CD4-positive, alpha-beta T cell treated with Interleukin-17A for 4 hours (primary cell): ENCODE data around the gene FAM180A.
"Not testable (repeated sequence)": the region's sequence is repeated elsewhere in the genome, so short reads cannot be mapped to it uniquely, and the experiment has no call there.

ENCODE experiments used
- DNase-seq: peaks from one replicate; pipeline ENCODE4 v3.0.0-alpha.2; 2020; ENCODE audit warnings: mixed read lengths

Gene FAM180A

DNA sequence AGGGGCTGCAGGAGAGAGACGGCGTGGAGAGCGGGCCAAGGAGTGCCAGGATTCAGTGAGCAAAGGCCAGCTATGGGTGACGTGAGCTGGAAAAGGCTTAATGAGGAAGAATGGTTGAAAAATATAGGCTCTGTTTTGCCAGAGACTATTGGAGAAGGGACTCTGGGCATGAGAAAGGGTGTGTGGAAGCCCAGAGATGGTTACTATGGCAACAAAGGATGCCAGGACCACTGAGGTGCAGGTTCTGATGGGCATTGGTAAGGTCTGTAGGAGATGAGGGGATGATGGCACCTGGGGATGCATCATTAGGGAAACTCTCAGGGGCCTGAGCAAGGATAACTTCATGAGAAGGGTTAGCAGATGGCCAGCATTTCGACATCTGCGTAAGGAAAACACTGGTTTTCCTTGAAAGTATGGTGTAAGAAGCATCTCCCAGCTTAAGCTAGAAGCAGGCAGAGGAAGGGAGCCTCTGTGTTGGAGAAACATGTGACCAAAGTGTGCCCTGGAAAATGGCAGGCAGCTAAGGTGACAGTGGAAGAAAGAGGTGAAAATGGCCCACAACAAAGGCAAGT, 21.6 kb upstream of the FAM180A start:
- DNase-seq, result no peak

DNA sequence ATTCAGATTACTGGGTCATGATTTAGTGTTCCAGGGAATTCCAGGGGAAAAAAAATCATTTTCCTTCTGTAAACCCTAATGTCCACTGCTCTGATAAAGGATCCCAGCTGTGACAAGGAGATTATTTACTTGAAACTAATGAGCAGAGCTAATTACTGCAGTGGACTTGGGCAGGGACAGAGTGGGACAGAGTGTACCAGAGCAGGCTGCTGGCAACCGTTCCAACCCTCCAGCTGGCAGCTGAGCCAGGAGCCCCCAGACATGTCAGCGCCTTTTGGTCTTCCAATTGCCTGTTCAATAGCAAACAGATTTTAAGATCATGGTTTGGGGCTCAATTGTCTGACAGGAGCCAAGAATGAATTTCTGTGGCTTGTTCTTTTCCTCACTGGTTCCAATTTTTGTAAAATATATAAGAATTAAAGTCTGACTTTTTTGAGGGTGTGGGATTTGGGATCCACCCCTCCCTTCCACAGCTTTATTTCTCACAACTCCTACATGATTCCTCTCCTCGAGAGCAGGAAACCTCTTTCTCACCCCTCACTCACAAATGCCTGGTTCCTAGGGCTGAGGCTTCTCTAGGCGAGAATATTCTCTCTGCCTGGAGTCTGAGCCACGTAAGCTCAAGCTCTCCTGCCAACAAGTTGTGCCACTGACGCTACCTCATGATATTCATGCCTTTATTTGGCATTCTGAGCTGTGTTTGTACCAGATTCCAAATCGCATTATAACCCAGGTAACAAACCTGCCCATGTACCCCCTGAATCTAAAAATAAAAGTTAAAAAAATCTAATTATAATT, 20.6 kb upstream of the FAM180A start:
- DNase-seq, result no peak

DNA sequence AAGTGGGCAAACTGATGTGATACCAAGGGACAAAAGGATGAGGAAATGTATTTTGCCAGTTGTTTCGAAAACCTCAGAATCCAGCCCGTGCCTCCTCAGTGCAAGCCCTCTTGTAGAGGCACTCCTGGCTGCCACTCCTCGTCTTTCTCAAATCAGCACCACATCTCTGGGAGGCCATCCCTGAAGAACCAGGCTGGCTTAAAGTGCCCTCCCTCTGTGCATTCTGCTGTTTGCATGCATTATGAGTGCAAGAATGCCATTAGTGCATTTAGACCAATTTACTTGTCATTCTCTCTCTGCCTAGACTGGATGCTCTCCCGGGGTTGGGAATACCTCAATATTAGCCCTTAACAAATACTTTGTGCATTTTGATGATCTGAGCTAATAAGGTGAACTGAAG, 19.9 kb upstream of the FAM180A start:
- DNase-seq, result no peak

DNA sequence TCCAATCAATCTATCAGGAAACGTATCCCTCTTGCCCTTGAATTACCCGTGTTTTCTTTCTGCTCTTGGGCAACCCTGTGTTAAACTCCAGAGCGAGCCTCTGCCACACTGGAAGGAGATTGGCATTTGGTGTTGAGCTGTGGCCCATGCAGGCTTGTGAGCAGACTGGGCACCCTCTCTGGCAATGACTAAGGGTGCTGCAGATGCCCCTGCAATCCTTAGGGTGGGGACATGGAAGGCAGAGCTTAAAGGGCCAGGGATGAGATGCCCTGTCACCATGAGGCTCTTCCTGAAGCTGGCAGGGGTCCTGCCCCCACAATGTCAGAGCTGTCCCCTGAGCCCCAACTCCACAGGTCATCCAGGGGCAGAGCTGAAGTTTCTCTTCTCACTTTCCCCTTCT, 19.5 kb upstream of the FAM180A start:
- no peak for DNase-seq

DNA sequence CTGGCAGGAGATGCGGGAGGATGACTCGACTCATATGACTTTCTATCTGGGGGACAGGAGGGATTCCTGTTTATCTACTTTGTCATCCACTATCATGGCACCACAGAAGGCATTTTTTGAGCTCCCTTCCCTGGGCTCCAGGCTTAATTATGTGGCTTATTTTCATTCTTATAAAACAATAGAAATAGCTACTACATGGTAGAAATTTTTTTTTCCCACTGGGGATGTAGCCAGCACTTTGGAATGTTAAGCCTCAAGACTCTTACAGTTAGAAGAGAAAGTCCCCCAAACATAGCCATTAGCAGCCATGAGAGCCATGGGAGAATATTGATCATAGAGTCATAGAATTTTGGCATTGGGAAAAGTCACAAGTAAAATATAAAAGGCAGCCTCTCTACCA, 14.6 kb upstream of the FAM180A start:
- DNase-seq, result no peak

DNA sequence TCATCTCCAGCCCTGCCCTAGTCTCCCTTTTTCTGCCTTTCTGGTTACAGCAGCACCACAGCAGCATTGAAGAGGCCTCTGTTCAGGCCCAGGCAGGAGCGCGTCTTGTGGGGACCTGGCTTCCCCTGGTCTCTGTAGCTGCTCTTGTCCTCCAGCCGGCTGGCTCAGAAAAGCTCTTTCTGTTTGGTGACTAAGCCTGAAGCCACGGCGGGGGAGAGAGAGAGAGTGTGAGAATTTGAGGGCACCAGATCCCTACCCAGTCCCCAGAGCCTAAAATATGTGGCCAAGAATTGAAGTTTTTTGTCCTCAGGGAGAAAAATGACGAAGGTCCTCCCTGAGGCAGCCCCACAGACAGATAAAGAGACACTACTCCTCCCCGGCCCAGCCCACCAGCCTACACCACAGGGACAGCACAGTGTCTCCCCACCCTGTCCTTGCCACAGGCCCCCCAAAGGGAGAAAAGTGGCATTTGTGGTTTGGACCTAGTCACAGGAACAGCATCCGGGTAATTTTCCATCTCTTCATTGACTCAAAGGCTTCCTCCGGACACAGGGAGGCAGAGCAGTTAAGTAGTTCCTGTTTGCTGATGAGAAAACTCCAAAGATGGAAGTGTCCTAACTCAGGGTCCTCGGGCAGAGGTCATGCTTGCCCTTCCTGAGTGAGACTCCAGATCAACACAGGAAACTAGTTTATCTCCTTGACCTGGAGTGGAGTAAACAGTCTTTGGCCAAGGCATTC, 13.3 kb upstream of the FAM180A start:
- no peak for DNase-seq

DNA sequence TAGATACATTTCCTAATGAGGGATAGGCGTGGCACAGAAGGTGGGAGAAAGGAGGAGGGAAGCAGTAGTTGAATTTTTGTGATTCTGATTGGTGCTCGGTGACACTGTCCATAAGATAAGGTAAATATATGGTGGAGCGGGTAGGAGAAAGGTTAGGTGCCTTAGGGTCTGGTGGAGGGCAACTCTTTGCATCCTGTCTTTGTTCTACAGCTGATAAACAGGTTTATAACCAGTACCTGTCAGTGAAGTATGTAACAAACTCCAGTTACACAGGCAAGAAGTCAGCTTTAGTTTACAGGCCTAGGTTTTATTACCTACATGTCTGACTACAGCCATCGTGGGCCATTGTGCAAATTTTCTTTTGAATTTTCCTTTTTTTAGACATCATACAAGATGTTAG, 10.9 kb upstream of the FAM180A start:
- no peak for DNase-seq

DNA sequence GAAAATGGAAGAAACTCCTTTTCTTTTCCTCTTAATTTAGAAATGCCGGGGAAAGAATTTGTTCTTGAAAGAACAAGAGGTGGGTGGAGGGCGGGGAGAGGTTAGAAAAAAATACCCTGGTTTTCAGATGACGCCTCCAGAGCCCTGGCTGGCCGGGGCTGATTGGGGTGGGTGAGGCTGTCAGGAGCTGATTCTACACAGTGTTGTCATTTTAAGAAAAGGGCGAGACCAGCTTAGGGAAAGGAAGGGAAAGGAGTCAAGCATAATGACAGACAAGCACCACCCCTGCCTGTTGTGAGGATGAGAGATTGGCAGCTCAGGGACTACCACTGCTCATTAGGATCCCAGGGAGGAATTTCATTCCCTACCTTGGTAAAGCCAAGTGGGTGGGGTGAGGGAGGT, 9.9 kb upstream of the FAM180A start:
- no peak for DNase-seq

DNA sequence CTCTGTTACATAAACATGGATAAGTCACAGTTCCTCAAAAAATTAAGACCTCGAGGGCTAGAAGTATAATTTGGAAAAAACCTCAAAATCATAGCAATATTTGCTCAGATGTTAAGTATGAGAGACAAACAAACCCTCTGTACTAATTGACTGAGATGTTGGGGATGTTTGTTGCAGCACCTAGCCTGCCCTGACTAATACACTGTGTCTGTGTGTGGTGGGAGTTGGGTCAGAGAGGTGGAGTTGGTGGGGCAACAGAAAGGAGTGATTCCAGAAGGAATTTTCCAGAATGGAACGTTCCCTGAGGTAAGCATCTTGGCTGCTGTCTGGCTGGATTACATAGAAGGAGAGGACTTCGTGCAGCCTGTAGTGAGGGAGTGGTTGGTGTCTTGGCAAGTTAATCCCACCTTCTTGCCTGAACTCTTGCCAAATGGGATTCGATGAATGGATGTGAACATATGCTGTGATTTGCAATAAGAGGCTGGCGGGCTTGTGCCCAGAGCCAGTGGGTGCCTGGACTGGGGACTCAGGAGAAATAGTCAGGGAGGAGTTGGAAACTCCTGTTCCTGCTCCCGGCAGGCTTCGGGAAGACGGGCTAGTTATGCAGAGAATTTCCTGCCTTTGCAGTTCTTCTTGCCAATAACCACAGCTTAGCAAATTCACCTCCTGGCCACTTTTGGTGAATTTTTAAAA, 9.3 kb upstream of the FAM180A start:
- no peak for DNase-seq

DNA sequence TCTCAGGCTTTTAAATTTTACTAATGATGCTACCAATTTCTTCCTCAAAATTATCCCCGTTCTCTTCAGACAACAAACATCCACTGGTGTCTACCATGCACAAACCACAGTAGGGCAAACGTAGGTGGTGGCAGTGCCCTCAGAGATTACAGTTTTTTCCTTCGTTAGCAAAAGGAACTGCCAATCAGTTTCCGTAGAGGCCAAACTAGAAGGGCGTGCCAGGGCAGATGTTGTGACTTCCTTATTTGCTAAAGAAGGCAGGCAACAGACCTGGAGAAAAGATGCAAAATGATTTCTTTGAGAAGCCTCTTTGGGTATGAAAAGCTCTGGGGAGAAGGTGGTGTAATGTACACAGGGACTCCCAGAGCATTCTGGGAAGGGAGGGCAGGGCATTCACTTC, 7.6 kb upstream of the FAM180A start:
- DNase-seq, result no peak

DNA sequence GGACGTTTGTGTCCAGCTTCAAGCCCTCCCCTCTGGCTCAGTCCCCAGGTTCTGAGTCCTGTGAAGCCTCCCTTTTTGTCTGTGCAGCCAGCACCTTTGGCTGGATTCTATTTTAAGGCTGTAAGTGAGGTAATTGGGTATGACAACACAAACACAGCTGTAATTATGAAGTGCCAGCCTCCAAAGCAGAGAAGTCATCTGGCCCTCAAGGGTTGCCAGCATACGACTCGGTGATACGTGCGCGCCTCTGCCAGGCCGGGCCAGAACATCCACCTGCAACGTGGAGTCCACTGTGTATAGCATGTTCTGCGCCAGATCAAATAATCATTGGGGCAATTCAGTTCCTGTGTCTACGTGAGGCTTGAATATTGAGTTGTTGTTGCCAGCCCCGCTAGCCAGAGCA, 6.7 kb upstream of the FAM180A start:
- DNase-seq, result no peak

DNA sequence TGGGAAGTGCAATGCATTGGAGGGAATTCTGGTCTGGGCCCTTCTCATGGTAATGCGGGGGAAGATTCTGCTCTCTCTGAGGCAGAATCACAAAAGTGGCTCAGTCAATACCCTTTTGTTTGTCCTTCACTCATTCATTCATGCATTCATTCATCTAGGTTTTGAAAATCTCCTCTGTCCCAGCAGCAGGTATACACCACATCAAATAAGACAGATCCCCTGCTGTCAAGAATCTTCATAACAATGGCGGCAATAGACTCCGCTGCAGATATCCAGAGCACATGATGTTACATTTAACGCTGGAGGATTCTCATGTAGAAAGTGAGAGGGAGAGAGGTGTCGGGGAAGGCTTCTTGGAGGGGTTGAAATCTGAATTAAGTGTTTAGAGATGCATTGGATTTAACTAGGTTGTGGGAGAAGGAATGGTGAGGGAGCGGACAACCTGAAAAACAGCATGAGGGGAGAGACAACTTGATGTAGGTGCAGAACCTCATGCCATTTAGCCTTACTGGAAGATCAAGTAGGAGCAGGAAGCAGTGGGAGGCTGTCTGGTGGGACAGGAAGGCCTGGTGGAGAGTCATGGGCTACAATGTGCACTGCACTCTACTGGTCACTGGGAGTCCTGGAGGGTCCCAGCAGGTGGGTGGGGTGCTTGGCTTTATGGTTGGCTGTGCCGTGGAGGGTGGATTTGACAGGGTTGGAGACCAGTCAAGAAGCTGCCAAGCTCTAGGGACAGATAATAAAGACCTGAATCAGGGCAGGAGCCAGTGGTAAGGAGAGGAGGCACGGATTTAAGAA, 5.2 kb upstream of the FAM180A start:
- no peak for DNase-seq

DNA sequence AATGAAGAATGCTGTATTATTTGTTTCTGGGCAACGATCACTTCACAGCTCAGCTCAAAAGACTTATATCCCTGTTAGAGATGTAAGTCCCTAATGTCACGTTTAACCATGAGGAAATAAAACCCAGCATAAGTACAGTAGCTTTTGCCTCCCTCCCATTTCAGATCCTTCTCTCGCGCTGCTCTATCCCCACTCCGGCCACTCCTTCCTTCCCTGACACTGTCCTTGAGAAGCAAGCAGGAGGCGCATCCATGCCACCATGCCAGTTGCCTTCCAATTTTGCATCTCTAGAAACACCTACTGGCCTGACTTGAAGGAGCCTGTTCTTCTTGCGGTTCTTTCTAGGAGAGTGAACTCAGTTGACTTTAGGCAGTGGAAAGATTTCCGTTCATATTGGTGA, 1.2 kb downstream of the FAM180A start:
- no peak for DNase-seq

DNA sequence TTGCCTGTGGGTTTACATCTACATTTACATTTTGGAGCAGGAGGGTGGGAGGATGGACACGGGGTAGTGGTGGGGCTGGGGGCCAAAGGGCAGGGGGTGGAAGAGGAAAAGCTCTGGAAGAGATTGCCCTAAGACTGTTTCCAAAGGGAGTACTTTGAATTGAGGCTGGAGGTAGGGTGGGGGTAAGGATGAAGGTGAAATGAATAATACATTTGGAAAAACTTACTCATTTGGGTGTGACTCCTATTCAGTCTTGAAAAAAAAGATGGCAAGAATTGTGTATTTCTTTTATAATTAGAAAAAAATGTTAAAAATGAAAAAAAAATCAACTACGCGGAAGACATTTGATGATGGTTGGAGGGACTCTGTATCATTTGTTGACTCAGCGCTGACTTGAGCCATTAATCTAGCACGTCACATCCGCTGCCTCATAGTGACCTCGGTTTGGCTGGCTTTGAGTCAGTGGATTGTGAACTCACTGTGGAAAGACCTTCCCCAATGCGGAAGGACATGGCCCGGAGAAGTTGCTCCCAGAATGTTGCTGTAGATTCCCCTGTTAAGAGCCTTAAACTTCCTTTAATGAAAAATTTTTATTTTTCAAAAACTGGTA, 2.8 kb downstream of the FAM180A start:
- DNase-seq, result no peak

DNA sequence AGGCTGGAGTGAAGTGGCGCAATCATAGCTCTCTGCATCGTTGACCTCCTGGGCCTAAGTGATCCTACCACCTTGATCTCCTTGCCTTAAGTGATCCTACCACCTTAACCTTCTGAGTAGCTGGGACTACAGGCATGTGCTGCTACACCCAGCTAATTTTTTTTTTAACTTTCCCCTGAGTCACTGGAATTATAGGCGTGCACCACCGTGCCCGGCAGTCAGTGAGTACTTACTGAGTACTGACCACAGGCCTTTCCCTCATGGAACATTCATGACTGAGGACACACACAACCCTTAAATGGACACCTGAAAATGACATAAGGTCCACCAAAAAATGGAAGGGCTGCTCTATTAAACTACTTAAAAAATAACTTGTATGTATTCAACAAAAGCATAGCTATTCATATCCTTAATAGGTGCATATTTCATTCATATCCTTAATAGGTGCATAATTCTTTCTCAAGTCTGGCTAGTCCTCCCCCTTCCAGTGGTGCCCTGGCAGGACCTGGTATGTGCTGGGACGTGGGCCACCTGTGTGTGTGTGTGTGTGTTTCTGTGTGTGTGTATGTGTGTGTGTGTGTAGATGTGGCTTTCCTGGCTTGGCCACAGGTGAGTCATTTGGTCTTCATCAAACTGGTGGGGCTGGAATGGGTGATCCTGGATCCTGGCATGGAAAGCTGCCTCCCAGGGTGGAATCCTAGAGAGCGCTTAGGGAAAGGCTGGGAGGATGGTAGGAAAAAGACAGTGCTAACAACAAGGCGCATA, 3.5 kb downstream of the FAM180A start:
- DNase-seq, result no peak

DNA sequence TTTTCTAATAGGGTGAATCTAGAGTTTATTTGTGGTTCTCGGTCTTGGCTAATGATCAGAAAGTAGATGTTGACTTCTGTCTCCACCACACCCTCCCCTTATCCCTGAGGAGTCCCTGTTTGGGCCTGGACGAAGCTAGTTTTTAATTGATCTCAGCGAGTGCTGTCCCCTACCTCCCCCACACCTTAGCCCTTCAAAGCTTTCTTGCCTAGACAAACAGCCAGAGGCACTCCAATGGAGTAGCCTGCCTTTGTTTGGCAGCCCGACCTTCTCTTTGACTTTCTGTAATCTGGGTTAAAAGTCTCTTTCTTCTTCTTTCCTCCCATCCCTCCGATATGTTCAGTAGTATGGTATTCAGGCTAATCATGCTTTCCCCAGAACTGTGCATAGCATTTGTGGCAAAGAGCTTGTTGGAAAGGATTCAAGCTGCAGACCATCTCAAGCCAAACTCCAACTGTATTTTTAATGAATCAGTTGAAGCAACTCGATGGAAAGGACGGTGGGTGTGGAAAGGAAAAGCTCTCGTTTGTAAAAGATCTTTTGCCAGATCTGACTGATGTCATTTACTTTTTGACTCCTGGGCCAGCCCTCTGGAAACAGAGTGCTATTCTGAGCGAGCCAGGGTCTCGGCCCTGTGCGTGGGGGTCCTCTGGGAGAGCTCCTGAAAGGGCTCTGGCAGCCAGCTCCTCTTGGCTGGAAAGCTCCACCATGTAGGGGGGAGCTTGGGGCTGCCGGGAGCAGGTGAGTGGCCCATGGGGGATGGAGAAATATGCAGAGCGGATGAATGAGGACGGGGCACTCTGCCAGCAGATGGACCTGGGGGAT, 4.5 kb downstream of the FAM180A start:
- DNase-seq, result no peak

DNA sequence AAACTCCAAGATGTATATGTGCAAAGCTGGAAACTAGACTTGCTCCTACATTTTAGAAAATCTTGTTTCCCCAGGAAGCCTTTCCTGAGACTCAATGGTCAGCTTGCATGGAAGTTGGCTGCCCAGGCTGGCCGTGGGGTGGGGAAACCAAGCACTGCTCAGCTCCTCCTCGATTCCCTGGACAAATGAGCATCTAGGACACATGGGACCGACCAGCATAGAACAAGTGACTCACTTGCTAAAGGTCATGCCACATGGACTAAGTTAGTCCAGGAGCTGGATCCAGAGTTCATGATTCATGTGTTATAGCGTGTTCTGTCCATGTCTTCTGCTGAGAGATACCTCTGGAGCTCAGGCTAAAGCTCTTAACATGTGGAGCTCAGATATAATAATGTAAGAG, 6.2 kb downstream of the FAM180A start:
- DNase-seq, result no peak

DNA sequence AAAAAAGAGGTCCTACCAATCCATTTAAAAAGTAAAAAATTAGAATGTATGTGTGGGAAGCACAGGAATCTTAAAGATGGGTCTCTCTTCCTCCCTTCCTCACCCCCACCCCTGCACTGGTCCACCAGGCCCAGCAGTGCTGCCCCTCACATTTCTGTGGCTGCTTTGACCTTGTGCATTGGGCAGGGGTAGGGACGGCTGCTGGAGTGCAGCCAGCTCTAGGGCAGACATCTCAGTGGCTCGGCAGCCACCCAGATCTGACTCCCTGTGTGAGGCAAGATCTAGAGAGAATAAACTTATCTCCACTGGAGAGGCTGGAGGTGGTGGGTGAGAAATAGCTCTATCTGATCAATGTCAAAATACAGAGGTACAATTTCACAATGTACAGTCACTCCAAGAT, 6.7 kb downstream of the FAM180A start:
- DNase-seq, result no peak

DNA sequence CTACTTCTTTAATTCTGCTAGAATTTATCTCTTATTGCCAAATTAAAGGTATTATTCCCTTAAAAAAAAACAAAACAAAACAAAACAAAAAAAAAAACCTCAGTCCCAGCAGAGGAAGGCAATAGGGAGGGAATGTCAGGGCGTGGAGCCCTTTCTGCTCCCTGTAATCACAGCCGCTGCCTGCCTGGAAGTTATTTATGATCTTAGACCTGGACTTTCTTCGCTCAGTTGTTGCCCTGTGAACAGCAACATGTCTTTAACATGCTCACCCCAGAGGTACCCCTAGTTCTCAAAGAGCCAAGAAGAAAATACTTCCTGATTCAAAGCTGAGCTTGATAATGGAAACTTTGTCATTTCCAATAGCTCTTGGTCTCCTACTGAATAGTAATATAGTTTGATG, 7.7 kb downstream of the FAM180A start:
- no peak for DNase-seq

DNA sequence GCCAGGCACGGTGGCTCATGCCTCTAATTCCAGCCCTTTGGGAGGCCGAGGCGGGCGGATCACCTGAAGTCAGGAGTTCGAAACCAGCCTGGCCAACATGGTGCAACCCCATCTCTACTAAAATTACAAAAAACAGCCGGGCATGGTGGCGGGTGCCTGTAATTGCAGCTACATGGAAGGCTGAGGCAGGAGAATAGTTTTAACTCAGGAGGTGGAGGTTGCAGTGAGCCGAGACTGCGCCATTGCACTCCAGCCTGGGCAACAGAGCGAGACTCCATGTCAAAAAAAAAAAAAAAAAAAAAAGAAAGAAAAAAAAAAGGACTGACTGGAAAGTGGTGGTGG, 11.3 kb downstream of the FAM180A start:
- DNase-seq, result not testable (repeated sequence)
